Fibroblast of peridontal ligament (primary cell): Measurements from ENCODE around the gene ATG4B.

Experiments used
- DNase-seq: peaks from one replicate; pipeline ENCODE4 v3.0.0-alpha.2; 2010; ENCODE audit errors: extremely low read depth

Gene ATG4B

DNA sequence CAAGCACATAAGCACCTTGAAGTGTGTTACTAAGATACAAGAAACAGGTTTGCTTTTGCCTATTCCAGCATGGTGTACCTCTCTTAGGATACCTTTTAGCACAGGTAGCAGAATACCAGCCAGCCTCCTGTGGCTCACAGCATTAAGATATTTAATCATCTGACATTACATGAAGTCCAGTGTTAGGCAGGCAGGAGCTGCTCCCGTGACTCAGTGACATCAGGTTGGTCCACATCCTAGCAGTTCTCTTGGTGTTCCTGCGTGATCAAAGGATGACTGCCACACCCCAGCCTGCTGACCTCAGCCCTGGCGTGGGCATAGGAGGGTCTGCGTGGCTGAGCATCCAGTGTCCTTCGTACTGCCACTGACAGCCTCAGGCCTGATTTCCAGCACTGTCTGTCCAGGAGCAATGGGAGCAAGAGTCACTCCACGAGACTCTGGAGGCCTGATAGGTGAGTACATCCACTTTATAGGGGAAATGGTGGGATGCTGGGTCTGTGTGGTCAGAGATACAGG is 52.8 kb downstream of the ATG4B start:
- no peak for DNase-seq

DNA sequence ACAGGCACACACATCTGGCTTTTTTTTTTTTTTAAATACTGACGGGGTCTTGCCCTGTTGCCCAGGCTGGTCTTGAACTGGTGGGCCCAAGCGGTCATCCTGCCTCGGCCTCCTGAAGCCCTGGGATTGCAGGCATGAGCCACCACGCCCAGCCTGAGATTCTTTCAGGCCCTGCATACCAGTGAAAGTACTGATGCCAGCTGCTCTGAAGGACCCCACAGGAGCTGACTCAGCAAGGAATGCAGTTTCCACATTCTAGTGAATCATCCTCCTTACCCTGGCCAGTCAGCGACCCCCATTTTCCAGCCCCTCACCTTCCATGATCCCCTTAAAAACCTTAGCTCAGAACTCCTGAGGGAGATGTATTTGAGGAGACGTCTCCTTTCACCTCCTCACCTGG is 55.0 kb downstream of the ATG4B start:
- DNase-seq: peak; percentile 67

DNA sequence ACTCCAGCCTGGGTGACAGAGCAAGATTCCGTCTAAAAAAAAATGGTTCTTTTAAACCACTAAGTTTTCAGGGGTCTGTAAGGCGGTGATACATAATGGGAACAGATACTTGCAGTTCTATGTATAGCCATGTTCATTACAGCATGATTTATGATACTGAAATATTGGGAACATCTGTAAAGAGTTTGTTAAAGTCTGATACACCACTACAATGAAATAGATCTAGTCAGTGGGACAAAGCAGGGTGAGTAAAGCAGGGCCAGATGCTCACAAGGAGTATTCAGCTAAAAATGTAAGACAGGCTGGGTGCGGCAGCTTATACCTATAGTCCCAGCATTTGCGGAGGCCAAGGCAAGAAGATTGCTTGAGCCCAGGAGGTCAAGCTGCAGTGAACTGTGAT is 58.2 kb downstream of the ATG4B start:
- no peak for DNase-seq

DNA sequence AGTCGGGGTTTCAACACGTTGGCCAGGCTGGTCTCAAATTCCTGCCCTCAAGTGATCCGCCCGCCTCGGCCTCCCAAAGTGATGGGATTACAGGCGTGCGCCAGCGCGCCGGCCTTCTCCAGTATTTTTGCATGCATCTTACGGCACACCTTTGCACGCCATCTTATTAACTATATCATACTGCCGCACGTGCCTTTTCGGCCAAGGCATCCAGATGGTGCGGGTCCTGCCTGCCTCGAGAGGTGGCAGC is 63.6 kb downstream of the ATG4B start:
- DNase-seq: peak; percentile 67

DNA sequence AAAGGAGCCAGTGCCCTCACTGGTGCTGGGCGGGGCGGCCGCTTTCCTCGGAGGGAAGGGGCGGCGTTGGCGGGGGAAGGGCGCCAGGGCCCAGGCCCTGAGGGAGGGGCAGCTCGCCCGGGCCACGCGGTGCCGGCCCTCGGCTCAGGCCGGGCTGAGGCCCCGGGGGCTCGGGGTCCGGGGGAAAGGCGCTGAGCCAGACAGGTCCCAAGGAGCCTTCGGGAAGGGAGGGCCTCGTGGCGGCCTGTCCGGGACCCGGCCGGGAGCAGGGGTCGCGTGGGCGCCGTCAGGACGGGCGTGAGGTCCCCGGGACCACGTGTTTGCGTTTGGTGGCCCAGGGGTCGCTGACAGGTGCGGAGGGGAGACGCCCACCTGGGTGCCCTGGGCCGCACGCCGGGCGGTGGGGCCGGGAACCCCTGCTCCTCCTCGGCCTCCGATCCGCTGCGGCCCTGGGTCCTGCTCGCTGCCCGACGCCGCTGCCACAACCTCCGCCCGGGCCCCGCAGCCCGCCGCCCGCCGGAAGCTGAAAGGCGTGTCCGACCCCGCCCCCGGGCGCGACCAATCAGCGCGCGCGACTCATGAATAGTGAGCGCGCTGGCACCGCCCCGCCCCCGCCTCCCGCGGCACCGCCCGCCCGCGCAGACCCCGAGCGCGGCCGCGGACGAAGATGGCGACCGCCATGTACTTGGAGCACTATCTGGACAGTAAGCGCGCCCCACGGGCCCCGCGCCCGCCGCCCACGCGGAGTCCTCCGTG is 64.1 kb downstream of the ATG4B start, which contains the start of gene ING5:
ING5 (plus strand) TSS at position 641 of the 756 bp plus-strand sequence; CDS start at position 668, 27 bp downstream.
- peak; percentile 81 for DNase-seq

DNA sequence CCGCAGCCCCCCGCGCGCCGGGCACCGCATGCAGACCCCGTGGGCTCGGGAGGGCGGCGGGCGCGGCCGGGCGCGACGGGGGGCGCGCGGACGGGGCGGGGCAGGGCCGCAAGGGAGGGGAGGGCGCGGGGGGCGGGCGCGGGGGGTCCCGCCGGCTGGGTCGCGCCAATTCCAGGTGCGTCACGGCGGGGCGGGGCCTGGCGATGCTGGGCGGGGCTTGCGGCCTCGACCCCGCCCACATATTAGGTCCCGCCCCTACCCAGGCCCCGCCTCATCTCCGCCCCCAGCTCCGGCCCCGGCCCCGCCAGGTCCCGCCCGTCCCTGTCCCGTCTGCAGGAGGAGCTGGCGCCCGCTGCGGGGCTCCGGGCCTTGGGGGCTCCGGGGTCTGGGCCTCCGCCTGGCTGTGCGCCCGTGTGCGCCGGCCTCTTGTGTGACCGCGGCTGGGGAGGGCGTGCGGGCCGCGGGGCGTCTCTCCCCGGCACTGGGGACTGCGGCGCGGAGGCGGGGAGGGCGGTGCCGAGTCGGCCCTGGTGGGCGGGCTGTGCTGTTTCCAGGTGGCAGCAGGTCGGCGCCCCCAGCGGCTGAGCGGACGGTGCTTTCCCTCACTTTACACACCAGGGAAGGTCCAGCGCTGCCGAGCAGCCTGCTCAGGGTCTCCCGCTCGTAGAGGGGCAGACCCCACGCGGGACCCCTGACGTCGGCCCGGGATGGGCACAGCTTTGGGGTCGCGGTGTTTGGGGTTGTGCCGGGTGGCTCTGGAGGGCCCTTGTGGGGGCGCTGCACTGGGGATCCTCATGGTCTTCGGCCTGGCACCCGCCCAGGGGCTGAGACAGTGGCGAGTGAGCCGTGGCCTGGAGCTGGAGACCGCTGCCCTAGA is 64.9 kb downstream of the ATG4B start:
- peak; percentile 65 for DNase-seq

DNA sequence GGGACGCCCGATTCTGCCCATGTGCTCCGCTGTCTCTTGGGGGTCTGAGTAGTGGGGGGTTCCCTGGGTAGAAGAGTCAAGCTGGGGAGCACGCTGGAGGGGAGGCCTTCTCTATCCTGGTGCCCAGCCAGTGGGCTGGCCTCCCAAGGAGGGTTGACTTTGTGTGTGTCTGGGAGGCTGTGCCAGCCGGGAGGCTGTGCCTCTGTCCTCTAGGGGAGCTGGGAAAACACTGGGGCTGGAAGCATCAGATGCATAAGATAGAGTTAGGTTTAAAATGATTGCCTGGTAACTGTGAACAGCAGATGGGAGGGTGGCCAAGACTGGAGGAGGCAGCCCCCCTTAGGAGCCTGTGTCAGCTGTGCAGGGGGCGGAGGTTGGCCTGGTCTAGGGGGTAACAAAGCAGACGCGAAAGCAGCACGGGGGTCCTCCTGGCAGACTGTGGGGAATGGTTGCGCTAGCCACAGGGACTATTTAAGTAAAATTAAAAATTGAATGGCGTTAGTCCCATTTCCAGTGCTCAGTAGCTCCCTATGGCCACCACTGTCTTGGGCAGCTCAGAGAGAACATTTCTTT is 65.6 kb downstream of the ATG4B start:
- peak; percentile 32 for DNase-seq

DNA sequence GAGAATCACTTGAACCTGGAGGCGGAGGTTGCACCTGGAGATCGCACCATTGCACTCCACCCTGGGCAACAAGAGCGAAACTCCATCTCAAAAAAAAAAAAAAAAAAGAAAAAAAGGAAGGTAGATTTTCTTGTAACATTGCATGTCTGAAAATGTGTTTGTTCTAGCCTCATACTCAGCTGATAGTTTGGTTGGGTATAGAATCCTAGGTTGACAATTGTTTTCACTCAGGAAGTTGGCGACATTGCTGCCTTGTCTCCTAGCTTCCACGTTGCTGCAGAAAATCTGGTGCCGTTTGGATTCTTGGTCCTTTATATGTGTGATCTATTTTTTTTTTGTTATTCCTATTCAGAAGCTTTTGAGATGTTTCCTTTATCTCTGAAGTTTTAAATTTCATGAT is 69.0 kb downstream of the ATG4B start:
- DNase-seq: no peak

DNA sequence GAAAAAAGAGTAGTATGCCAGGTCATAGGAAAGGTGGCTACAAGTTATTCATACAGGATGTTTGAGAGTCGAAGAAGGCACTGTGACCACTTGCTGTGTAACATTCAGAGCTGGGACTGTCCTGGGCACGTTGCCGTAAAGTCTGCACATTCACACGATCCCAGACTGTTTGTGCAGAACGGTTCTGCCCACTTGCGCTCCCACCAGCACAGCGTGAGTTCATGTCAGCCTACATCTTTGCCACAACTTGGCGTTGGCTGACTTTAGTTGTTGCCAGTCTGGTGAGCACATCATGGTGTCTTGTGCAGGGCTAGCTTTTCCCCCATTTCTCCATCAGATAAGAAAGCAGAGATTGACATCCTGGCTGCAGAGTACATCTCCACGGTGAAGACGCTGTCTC is 71.4 kb downstream of the ATG4B start:
- DNase-seq: no peak

DNA sequence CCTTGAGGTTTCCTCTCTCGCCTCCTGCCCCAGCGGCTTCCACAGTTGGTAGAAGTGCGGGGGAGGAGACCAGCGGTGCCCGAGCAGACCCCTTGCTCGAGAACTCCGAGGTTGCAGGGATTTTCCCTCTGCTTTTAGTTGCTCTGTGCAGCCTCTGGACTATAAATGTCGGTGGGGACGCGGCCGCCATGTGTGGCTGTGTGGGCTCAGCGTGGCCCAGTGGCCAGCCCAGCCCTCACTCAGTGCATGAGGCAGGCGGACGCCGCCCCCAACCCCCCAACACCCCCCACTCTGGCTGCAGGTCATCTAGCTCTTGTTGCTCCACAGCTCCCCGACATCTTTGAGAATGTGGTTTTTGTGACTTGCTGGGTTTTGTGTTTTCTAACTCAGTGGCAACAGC is 81.6 kb downstream of the ATG4B start:
- no peak for DNase-seq

DNA sequence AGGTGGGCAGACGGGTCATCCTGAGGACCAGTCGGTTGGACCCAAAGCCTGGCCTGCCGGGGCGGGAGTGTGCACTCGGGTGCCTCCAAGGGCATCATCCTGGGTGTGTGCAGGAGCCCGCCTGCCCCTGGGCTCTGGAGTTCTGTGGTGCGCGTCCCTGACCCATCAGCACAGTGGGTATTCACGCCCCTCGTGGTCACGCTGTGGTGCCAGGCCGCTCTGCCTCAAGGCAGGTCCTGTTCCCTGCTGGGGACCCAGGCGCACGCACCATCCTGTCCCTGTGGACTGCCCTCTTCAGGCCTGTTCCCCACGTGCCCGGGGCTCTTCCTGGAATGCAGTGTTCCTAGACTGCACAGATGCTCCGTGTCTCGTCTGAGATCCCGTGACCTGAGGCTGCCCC is 82.6 kb downstream of the ATG4B start:
- DNase-seq: no peak

DNA sequence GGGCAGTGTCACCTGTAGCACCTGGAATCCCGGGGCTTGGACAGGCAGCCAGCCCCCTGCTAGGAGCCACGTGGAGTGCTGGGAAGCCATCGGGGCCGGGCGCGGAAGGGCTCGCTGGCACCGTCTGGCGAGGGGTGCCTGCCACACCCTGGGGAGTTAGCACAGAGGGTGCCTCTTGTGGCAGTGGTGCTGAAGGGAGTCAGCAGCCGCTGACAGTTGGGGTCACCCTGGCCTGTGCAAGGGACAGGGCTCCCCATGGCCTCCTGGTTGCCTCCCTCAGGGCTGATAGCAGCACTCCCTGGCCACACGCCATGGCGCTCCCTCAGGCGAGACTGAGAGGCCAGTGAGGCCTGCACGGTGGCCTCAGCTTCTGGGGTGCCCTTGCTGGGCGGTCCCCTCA is 83.1 kb downstream of the ATG4B start:
- no peak for DNase-seq

DNA sequence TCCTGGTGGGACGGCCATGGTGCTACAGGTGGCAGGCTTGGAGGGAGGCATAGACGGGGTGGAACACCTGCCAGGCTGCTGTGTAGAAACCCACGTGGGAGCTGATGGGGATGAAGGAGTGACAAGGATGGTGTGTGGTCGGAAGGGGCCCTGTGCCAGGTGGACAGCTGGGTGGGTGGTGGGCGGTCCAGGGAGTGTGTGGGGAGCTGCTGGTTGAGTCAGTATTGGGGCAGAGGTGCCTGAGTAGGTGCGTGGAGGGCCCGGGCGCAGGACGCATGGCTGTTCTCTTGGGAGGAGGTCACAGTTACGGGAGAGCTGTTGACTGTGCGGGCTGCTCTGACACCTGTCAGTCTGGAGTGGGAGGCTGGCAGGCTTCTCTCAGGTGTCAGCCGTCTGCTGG is 84.4 kb downstream of the ATG4B start:
- DNase-seq: no peak

DNA sequence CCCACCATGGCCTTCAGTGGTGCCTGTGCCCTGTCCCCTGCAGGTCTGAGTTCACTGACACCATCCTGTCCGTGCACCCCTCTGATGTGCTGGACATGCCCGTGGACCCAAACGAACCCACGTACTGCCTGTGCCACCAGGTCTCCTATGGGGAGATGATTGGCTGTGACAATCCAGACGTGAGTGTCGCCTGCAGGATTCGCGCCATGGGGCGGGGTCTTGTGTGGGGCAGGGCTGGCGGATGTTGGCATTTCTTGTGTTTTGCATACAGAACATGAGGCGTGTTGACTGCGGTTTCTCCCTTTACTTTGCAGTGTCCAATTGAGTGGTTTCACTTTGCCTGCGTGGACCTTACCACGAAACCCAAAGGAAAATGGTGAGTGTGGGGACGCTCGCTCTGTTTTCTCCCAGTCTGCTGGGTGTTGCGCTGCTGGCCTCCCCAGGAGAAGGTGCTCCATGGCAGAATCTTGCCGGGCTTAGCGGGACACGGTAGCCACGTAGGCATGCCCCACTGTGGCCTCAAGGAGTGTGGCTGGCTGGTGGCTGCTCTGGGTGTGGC is 85.5 kb downstream of the ATG4B start:
- DNase-seq: no peak
